ENCODE measurements around the gene KRT82.

Gene KRT82

GRCh38 chr12:52434760-52435530 is 28.8 kb upstream of the KRT82 start:
- no peak for TF ChIP-seq CTCF (IDR thresholded peaks at IDR 0.05; ENCODE audit: extremely low read depth, missing control alignments)
- DNase-seq (ENCODE audit: low spot score): no peak

GRCh38 chr12:52434081-52434733 is 28.1 kb upstream of the KRT82 start, which contains the start of gene KRT75:
Gene KRT75 (minus strand): TSS chr12:52434371. CDS start chr12:52434304, 67 bp downstream.
- no peak for TF ChIP-seq CTCF (IDR thresholded peaks at IDR 0.05; ENCODE audit: extremely low read depth, missing control alignments)

GRCh38 chr12:52433501-52434080 is 27.5 kb upstream of the KRT82 start:
- DNase-seq (ENCODE audit: low spot score): no peak
- no peak for TF ChIP-seq CTCF (IDR thresholded peaks at IDR 0.05; ENCODE audit: extremely low read depth, missing control alignments)

More at GRCh38 chr12:52434081-52434733, 28.1 kb upstream of the KRT82 start, which contains the start of gene KRT75:
- DNase-seq (ENCODE audit: low spot score): no peak

GRCh38 chr12:52432559-52433207 is 26.5 kb upstream of the KRT82 start:
- DNase-seq (ENCODE audit: low spot score): no peak
- no peak for TF ChIP-seq CTCF (IDR thresholded peaks at IDR 0.05; ENCODE audit: extremely low read depth, missing control alignments)

GRCh38 chr12:52428121-52428520 is 22.0 kb upstream of the KRT82 start:
- TF ChIP-seq CTCF (IDR thresholded peaks at IDR 0.05; ENCODE audit: extremely low read depth, missing control alignments): no peak
- no peak for DNase-seq (ENCODE audit: low spot score)

GRCh38 chr12:52427083-52427482 is 20.9 kb upstream of the KRT82 start:
- no peak for DNase-seq (ENCODE audit: low spot score)
- TF ChIP-seq CTCF (IDR thresholded peaks at IDR 0.05; ENCODE audit: extremely low read depth, missing control alignments): no peak
